Suprapubic skin (tissue), 3 donors: Measurements from ENCODE around the gene NAA40.

Experiments
- EP300 ChIP-seq: sonication (generic); formaldehyde crosslinking; IDR thresholded peaks from one replicate; pipeline ENCODE4 v1.6.1; 2017; ENCODE audit warnings: antibody characterized with exemption
- TF ChIP-seq, protein P1 (sequence below), 2 donors: fragments of 200-600 bp in 1 of 2; fragments of 450-650 bp in 1 of 2; sonication (generic) in 1 of 2; IDR thresholded peaks; one replicate each; pipeline ENCODE4 v1.5.1; 2016 to 2019; ENCODE audit warnings: antibody characterized with exemption in 2 of 2, mild to moderate bottlenecking in 1 of 2, moderate library complexity in 1 of 2

DNA sequence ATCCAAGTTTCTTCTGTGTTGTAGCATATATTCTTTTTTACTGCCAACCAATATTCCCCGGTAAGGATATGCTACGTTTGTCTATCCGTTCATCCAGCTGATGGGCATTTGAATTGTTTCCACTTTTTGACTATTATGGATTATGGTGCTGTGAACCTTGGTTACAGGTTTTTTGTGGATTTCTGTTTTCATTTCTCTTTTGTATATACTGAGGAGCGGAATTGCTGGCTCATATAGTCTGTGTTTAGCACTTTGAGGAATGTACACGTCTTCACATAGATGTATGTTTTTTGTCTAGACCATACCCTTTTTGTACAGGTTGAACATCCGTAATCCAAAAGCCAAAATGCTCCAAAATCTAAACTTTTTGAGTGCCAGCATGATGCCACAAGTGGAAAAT lies 45.4 kb upstream of the NAA40 start:
- TF ChIP-seq, protein P1, sequence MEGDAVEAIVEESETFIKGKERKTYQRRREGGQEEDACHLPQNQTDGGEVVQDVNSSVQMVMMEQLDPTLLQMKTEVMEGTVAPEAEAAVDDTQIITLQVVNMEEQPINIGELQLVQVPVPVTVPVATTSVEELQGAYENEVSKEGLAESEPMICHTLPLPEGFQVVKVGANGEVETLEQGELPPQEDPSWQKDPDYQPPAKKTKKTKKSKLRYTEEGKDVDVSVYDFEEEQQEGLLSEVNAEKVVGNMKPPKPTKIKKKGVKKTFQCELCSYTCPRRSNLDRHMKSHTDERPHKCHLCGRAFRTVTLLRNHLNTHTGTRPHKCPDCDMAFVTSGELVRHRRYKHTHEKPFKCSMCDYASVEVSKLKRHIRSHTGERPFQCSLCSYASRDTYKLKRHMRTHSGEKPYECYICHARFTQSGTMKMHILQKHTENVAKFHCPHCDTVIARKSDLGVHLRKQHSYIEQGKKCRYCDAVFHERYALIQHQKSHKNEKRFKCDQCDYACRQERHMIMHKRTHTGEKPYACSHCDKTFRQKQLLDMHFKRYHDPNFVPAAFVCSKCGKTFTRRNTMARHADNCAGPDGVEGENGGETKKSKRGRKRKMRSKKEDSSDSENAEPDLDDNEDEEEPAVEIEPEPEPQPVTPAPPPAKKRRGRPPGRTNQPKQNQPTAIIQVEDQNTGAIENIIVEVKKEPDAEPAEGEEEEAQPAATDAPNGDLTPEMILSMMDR (IDR thresholded peaks at IDR 0.05), result no peak
- no peak for TF ChIP-seq EP300
